GM19099 (cell line): Measurements from ENCODE around the gene SPATA6.

Source experiments
- POLR2A ChIP-seq: IDR thresholded peaks from 3 replicates; pipeline ENCODE4 v1.6.1; 2011; ENCODE audit warnings: low read depth; ENCODE audit not compliant: insufficient read length; ENCODE audit errors: extremely low read depth

Gene SPATA6

DNA sequence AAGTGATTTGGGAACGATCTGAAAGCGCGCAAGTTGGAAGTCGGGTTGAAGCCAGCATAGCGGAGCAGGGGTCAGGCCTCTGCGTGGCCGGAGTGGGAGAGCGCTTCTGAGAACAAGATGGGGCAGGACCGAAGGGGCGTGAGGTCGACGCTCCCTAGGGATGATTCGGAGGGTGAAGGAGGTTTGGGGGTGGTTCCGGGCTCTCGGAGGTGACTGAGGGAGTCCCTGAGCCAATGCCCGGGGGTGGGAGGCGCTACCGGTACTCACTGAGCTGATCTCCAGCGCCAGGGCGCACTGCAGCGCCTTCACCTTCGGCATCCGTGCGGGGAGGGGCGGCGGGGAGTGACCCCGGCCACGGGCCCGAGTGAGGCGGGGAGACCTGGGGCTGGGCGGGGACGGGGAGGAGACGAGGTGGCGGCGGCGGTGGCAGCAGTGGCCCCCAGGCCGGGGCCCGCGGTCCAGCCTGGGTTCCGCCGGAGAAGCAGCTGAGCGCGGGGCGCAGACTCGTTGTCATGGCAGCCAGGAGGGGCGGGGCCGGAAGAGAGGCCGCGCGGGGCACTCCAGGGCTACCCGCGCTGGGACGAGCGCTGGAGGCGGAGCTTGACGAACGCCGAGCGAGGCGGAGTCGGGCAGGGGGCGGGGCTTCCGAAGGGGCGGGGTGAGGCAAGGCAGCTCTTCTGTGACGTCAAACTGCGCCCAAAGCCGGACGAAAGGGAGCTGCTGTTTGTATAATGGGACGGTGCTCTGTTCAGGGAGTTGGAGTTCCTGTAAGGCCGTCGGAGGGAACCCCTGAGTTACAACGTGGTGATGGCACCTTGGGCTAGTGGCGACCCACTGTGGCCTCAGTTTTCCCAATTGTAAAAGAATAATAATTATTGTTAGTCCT, at the start of gene SPATA6:
Gene SPATA6, minus strand, starts transcription at position 514 of the 886 bp plus-strand sequence. Its CDS starts 196 bp downstream, at position 318.
- no peak for TF ChIP-seq POLR2A

DNA sequence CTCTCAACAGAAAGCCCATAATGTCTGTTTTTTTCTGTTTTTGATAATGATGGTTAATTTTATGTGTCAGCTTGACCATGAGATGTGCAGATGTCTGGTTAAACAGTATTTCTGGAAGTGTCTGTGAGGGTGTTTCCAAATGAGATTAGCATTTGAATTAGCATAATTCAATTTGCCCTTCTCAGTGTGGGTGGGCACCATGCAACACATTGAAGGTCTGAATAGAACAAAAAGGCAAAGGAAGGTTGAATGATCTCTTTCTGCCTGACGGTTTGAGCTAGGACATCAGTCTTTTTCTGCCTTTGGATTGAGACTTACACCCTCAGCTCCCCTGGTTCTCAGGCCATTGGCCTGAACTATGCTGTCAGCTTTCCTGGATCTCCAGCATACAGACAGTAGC, 34.9 kb upstream of the SPATA6 start:
- TF ChIP-seq POLR2A: no peak

DNA sequence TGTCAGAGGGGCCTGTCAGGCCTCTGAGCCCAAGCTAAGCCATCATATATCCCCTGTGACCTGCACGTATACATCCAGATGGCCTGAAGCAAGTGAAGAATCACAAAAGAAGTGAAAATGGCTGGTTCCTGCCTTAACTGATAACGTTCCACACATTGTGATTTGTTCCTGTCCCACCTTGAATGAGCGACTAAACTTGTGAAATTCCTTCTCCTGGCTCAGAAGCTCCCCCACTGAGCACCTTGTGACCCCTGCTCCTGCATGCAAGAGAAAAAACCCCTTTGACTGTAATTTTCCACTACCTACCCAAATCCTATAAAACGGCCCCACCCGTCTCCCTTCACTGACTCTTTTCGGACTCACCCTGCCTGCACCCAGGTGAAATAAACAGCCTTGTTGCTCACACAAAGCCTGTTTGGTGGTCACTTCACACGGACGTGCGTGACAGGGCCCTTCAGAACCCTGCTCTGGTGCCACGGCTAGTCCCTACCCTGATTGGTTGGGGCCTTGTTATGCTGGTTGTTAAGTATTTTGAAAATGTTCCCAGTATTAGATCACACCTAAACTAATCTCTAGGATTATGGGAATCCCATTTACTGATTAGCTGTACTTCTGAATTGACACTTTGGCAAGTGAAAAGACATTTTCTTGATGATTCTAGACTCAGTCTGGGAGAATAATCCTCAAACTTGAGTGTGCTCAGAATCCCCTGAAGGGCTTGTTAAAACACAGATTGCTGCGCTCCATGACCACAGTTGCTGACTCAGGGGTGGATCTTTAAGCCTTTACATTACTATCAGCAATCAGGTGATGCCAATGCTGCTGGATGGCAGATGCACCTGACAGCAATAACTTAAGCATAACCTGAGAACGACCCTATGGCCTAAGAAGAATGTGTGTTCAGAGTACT, 28.8 kb upstream of the SPATA6 start:
- no peak for TF ChIP-seq POLR2A

GRCh38 chr1:48499211-48499735, 27.3 kb upstream of the SPATA6 start:
- no peak for TF ChIP-seq POLR2A

- TF ChIP-seq POLR2A: no peak
Observed at GRCh38 chr1:48498096-48498791, 26.2 kb upstream of the SPATA6 start.

GRCh38 chr1:48495911-48496310, 23.9 kb upstream of the SPATA6 start:
- no peak for TF ChIP-seq POLR2A

DNA sequence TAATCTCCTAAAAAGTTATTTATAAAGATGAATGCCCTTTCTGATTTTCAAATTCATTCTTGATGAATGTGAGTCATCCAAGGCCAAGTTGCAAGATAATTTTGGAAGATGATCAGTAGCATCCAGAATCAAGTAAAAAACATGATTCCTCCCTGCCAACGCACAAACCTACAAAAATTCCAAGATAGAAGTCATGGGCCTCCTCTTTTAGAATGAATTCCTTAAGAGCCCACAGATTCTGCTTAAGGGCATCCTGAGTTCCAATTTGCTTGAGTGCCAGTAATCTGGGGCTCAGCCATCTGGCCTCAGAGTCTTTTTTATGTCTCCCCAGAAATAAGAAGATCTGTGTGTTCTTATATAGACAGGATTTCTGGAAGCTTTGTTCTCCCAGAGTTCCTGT, 23.2 kb upstream of the SPATA6 start:
- TF ChIP-seq POLR2A: no peak

DNA sequence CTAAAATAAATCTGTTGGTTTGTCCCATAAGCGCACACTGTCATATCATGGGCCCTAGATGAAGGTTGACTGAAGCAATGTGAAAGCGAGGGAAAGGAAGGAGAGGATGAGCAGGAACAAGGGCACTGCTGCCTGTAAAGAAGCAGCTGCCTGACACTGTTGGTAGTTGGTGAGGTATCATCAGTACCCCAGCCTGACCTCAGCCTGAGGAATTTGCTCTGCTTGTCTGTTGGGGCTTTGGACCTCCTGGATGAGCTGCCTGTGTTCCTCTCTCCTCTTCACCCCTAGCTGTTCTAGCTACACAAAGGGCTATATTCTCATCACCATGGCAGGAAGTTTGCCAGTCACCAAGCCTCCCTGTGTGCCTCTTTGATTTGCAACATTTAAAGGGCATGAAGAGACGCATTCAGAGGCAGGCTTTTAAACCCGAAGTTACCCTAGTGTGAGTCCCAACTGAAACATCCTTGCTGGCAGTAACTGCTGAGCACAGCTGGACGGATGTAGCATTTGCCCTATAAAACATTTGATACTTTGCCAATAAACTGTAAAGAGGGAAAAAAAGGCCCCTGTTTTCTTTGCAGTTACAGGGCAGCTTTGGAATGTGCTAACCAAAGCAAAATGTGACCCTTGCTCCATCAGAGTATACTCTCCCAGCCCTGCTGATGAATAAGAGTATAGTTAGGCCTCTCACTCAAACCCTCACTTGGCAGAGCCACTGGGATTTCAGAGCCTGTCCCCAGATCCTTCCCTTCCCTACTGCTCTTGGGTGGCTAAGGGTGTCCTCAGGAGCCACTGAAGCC, 22.2 kb upstream of the SPATA6 start:
- TF ChIP-seq POLR2A: no peak

GRCh38 chr1:48493041-48493440, 21.0 kb upstream of the SPATA6 start:
- no peak for TF ChIP-seq POLR2A

DNA sequence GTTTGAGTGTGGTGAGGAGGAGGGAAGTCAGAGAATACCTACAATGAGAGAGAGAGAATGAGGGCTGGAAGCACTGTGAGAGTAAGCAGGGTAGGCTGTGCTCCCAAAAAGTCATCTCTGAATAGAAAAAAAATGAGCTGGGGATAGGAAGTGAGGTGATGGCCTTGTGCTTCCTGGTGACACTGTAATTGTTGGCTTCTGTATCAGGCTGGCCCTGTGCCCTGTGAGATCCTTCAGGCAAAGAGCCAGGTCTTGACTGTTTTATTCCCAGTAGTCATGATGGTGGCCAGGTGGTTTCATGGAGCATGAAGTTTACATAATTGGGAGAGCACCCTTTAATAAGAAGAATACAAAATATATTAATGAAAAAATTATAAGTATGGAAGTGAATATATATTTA, 20.4 kb upstream of the SPATA6 start:
- no peak for TF ChIP-seq POLR2A

- no peak for TF ChIP-seq POLR2A
Observed at GRCh38 chr1:48488721-48489120, 16.7 kb upstream of the SPATA6 start.

GRCh38 chr1:48480504-48480903, 8.5 kb upstream of the SPATA6 start:
- TF ChIP-seq POLR2A: no peak

DNA sequence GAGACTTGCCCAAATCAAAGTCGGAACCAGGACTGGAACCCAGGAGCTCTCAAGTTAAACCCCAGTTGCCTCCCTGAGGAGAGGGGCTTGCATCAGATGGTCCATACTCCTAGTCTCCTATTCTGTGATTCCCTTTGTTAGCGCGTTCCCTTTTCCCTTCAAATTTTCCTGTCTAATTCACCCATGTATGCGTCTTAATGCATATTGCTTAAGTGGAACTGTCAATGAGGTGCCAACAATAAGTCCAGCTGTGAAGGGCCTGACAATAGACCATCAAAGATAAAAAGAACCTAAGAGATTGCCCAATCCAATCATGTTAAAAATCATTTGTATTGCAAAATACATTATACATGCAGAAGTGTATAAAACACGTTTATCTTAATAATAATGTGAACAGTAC, 634 bp upstream of the SPATA6 start:
- TF ChIP-seq POLR2A: no peak
